Measurements from ENCODE around the gene ERAP2.

- TF ChIP-seq CTCF (IDR thresholded peaks at IDR 0.05) (no peak), POLR2A (IDR thresholded peaks at IDR 0.05) (no peak), POLR2AphosphoS5 (IDR thresholded peaks at IDR 0.05) (no peak)
Measured at GRCh38 chr5:96844481-96844990, 31.8 kb upstream of the ERAP2 start.

All from sigmoid colon (tissue), 4 donors.